ENCODE results near the gene TOR4A.

- TF ChIP-seq CTCF (IDR thresholded peaks at IDR 0.05) (no peak), EZH2 (IDR thresholded peaks at IDR 0.05; ENCODE audit: borderline replicate concordance, insufficient read depth, low read depth, low read length, poor library complexity, severe bottlenecking) (no peak)
These were observed 35.4 kb downstream of the TOR4A start for GRCh38 chr9:137312852-137313325.

Measured in B cell (primary cell).